CD4-positive, alpha-beta T cell treated with Interferon alpha-2 for 1 hour (primary cell): ENCODE data around the gene SPACDR.
"Not testable (repeated sequence)": the region's sequence is repeated elsewhere in the genome, so short reads cannot be mapped to it uniquely, and the experiment has no call there.

Experiments used
- DNase-seq, 2 donors: peaks; one replicate each; pipeline ENCODE4 v3.0.0-alpha.2; 2020 to 2022

The SPACDR gene

GRCh38 chr7:100465299-100465698, 1.2 kb upstream of the SPACDR start:
- DNase-seq, result no peak

GRCh38 chr7:100464791-100465190, 731 bp upstream of the SPACDR start:
- no peak for DNase-seq

GRCh38 chr7:100457033-100457432, 7.0 kb downstream of the SPACDR start:
- DNase-seq, result no peak

- DNase-seq, result no peak
Observed at GRCh38 chr7:100456562-100456961, 7.5 kb downstream of the SPACDR start.

GRCh38 chr7:100455206-100455605, 8.9 kb downstream of the SPACDR start:
- DNase-seq, result no peak

- not testable (repeated sequence) for DNase-seq
Observed at GRCh38 chr7:100453854-100454253, 10.2 kb downstream of the SPACDR start.

- DNase-seq, result no peak
Observed at GRCh38 chr7:100452513-100452912, 11.5 kb downstream of the SPACDR start.

GRCh38 chr7:100449190-100449795, 14.8 kb downstream of the SPACDR start:
- DNase-seq, result no peak

- DNase-seq, result not testable (repeated sequence)
Observed at GRCh38 chr7:100447363-100447762, 16.7 kb downstream of the SPACDR start.

GRCh38 chr7:100446040-100446439, 18.0 kb downstream of the SPACDR start:
- DNase-seq, result no peak

GRCh38 chr7:100444311-100445278, 19.5 kb downstream of the SPACDR start:
- DNase-seq, result peak in 1 of 2 donors; percentile 29

GRCh38 chr7:100443096-100443840, 20.8 kb downstream of the SPACDR start:
- DNase-seq, result no peak

- DNase-seq, result no peak
Observed at GRCh38 chr7:100441641-100442535, 22.2 kb downstream of the SPACDR start.

- DNase-seq, result not testable (repeated sequence)
Observed at GRCh38 chr7:100439244-100439643, 24.8 kb downstream of the SPACDR start.

GRCh38 chr7:100438731-100439130, 25.3 kb downstream of the SPACDR start:
- DNase-seq, result not testable (repeated sequence)

- no peak for DNase-seq
Observed at GRCh38 chr7:100438172-100438571, 25.9 kb downstream of the SPACDR start.

GRCh38 chr7:100437150-100438100, 26.6 kb downstream of the SPACDR start:
- DNase-seq, result no peak

- DNase-seq, result peak; percentile 35 to 59
Observed at GRCh38 chr7:100435401-100436304, 28.4 kb downstream of the SPACDR start.

GRCh38 chr7:100434297-100435144, 29.5 kb downstream of the SPACDR start:
- no peak for DNase-seq
